Osteocyte (in vitro differentiated cells): ENCODE results near the gene NBAS. TPM values are rescaled to one million over a fixed set of nuclear protein-coding genes. Genes with fewer than 3 reads are reported as not detected.

Experiments used
- DNase-seq: peaks from one replicate; pipeline ENCODE4 v3.0.0; 2021; ENCODE audit warnings: mixed read lengths; ENCODE audit not compliant: unreplicated experiment; ENCODE audit errors: extremely low spot score
- H3K27ac Mint-ChIP-seq: one replicate; pipeline ENCODE4 v1.8.0; 2021; ENCODE audit warnings: mild to moderate bottlenecking, mixed read lengths; ENCODE audit not compliant: unreplicated experiment
- H3K27me3 Mint-ChIP-seq: one replicate; pipeline ENCODE4 v1.8.0; 2021; ENCODE audit warnings: mixed read lengths; ENCODE audit not compliant: unreplicated experiment
- H3K36me3 Mint-ChIP-seq: one replicate; pipeline ENCODE4 v1.8.0; 2021; ENCODE audit warnings: mixed read lengths; ENCODE audit not compliant: unreplicated experiment
- H3K4me1 Mint-ChIP-seq: one replicate; pipeline ENCODE4 v1.8.0; 2021; ENCODE audit warnings: mixed read lengths; ENCODE audit not compliant: unreplicated experiment
- H3K4me3 Mint-ChIP-seq: one replicate; pipeline ENCODE4 v1.8.0; 2021; ENCODE audit warnings: mild to moderate bottlenecking, moderate library complexity, mixed read lengths; ENCODE audit not compliant: unreplicated experiment
- H3K9me3 Mint-ChIP-seq: one replicate; pipeline ENCODE4 v1.8.0; 2021; ENCODE audit warnings: mixed read lengths; ENCODE audit not compliant: unreplicated experiment
- total RNA-seq: library from RNA; stranded (reverse); gene quantifications from 2 replicates; pipeline ENCODE4 v1.2.1, GENCODE V29; 2021
- TF ChIP-seq, protein P1 (sequence below): fragments of 200-600 bp; sonication (generic); IDR thresholded peaks from 2 replicates; pipeline ENCODE4 v1.5.0; 2021; ENCODE audit warnings: antibody characterized with exemption, mild to moderate bottlenecking, moderate library complexity

Gene NBAS
- total RNA-seq, 1 donor from 2014 or later: 43.6 TPM

DNA sequence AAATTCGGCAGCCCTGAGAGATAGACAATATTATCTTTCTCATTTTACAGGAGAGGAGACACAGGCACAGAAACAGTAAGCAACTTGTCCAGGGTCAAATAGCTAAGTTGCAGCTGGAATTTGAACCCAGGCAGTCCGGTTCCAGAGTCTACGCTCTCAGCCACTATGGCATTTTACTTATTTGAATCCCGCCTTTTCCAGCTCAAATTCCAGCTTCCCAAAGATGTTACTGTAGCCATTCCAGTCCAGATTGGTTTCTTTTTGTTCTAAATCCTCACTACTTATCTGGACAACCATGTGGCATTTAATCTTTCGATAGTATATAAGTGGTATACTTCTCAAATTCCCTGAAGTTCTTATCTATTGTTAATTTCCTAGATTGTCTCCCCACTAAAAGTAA is 125.7 kb downstream of the NBAS start:
- H3K27ac Mint-ChIP-seq: no peak overlapping the region
- DNase-seq: no peak
- no peak overlapping the region for H3K4me3 Mint-ChIP-seq
- no peaks in the 10 kb centered on the region for H3K27me3 Mint-ChIP-seq
- TF ChIP-seq, protein P1, sequence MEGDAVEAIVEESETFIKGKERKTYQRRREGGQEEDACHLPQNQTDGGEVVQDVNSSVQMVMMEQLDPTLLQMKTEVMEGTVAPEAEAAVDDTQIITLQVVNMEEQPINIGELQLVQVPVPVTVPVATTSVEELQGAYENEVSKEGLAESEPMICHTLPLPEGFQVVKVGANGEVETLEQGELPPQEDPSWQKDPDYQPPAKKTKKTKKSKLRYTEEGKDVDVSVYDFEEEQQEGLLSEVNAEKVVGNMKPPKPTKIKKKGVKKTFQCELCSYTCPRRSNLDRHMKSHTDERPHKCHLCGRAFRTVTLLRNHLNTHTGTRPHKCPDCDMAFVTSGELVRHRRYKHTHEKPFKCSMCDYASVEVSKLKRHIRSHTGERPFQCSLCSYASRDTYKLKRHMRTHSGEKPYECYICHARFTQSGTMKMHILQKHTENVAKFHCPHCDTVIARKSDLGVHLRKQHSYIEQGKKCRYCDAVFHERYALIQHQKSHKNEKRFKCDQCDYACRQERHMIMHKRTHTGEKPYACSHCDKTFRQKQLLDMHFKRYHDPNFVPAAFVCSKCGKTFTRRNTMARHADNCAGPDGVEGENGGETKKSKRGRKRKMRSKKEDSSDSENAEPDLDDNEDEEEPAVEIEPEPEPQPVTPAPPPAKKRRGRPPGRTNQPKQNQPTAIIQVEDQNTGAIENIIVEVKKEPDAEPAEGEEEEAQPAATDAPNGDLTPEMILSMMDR: no peak
- peaks cover 10% of the 10 kb centered on the region for H3K36me3 Mint-ChIP-seq
- no peaks in the 10 kb centered on the region for H3K4me1 Mint-ChIP-seq
- H3K9me3 Mint-ChIP-seq: no peaks in the 10 kb centered on the region

DNA sequence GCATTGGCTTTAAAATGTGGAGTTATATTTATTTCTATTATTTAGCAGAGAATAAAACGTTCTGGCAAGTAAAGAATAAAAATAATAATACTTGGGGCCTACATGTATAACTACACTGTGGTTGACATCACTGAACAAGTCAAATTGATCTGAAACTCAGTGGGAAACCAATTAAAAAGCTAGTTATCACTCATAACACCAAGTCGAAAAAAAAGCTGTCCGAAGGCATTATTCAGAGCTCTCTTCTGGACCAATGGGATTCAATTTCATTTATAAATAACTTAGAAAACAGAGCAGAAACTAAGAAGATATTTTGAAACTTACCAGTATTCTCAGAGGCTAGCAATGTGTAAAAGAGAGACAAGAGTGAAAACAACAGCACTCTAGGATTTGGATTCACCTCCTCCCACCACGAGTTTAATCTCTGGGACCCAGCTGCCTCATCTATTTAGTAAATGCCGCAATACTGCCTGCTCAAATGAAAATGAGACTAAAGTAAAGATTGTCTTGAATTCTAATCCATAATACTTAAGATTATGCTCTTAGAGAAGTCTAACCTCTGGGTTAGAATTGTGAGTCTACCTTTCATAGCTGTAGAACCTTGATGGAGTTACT is 128.4 kb downstream of the NBAS start:
- DNase-seq: no peak
- Mint-ChIP-seq H3K27me3 (no peaks in the 10 kb centered on the region), H3K4me1 (no peaks in the 10 kb centered on the region), H3K36me3 (peaks cover 5% of the 10 kb centered on the region), H3K27ac (no peak overlapping the region), H3K4me3 (no peak overlapping the region), H3K9me3 (no peaks in the 10 kb centered on the region)
- TF ChIP-seq, protein P1: no peak

DNA sequence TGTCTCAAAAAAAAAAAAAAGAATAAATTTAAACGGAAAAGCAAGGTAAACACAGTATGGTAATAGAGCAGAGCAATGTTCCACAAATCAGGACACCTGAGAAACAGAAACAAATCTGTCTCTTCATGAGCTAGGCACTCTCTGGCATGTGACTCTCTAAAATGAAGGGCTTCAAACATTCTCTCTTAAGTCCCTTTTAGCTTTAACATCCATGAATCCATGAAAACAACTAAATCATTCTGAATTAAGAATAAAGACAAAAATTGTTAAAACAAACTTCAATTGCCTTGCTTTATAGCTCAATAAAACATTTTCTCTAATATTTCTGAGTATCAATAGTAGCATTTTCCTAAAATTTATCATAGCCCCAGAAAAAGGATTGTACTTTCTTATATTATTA is 132.1 kb downstream of the NBAS start:
- no peaks in the 10 kb centered on the region for H3K4me1 Mint-ChIP-seq
- peaks cover 8% of the 10 kb centered on the region for H3K36me3 Mint-ChIP-seq
- no peaks in the 10 kb centered on the region for H3K9me3 Mint-ChIP-seq
- DNase-seq: no peak
- H3K27ac Mint-ChIP-seq: no peak overlapping the region
- no peaks in the 10 kb centered on the region for H3K27me3 Mint-ChIP-seq
- TF ChIP-seq, protein P1: no peak
- no peak overlapping the region for H3K4me3 Mint-ChIP-seq

DNA sequence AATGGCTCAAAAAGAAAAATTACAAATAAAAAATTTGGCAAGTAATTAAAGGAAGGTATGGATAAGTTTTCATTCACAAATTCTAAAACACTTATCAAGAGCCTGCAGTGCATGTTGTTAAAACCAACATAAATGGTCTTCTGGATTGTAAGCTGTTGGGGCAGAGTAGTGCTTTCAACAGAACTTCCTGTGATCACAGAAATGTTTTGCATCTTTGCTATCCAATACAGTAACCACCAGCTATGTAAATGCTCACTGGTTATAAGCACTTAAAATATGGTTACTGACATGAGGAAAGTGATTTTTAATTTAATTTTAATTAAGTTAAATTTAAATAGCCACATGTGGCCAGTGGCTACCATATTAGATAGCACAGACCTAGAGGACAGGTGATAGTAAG is 133.1 kb downstream of the NBAS start:
- H3K27ac Mint-ChIP-seq: no peak overlapping the region
- no peaks in the 10 kb centered on the region for H3K4me1 Mint-ChIP-seq
- H3K27me3 Mint-ChIP-seq: no peaks in the 10 kb centered on the region
- H3K4me3 Mint-ChIP-seq: no peak overlapping the region
- TF ChIP-seq, protein P1: no peak
- no peak for DNase-seq
- H3K9me3 Mint-ChIP-seq: no peaks in the 10 kb centered on the region
- peaks cover 11% of the 10 kb centered on the region for H3K36me3 Mint-ChIP-seq

DNA sequence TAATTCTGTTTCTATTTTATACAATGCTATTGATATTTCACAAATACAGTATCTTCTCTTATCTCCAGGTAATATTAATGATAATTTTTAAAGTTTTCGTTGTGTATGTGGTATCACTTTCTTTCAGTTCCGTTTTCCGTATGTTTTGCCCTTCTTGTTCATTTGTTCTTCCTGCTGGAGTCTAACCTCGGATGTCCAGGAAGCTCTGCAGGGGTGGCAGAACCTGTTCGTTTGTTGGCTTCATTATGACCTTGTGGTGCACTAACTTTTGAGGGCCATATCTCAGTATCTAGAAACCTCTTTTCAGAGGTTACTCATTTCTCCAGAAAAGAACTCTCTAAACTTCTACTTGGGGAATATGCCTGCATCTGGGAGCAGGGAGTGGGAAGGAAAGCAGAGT is 134.5 kb downstream of the NBAS start:
- Mint-ChIP-seq H3K36me3 (peaks cover 11% of the 10 kb centered on the region), H3K9me3 (no peaks in the 10 kb centered on the region), H3K4me1 (no peaks in the 10 kb centered on the region), H3K4me3 (no peak overlapping the region), H3K27me3 (no peaks in the 10 kb centered on the region), H3K27ac (no peak overlapping the region)
- DNase-seq: no peak
- TF ChIP-seq, protein P1: no peak
